IMR-90 (cell line): ENCODE results near the gene CGNL1. TPM values are rescaled to one million over a fixed set of nuclear protein-coding genes. Genes with fewer than 3 reads are reported as not detected.
A peak's percentile ranks its signal among the peaks of the same experiment; 100 is the strongest.

Experiments used
- ATAC-seq: fragments of 200-7000 bp; cut with Tn5 transposase; 2 replicates; pipeline ENCODE4 v1.9.1; 2020; ENCODE audit warnings: low read depth, mild to moderate bottlenecking, moderate library complexity
- BruUV-seq: library from RNA; stranded (reverse); fragments of 400-500 nt; replicated peaks from 2 replicates; lab custom pipeline; 2021; lab: Mats Ljungman, UMichigan
- CTCF ChIA-PET: fragments of 300-600 bp; formaldehyde crosslinking; extraction: SDS; loops from one replicate; lab custom pipeline; 2021; ENCODE audit warnings: antibody characterized with exemption; lab: Yijun Ruan, JAX
- POLR2A ChIA-PET: fragments of 300-600 bp; sonication (Branson Sonifier 250); formaldehyde crosslinking; loops from one replicate; lab custom pipeline; 2022; ENCODE audit warnings: antibody characterized with exemption; ENCODE audit not compliant: unreplicated experiment; lab: Charles Lee
- DNase-seq: peaks from one replicate; pipeline ENCODE4 v3.0.0; 2013
- H2AFZ ChIP-seq: replicated peaks from 2 replicates; pipeline ENCODE3; 2013; ENCODE audit warnings: low read length, mild to moderate bottlenecking; ENCODE audit not compliant: poor library complexity
- H2AK5ac ChIP-seq: 2 replicates; pipeline ENCODE4 v1.6.1; 2013; ENCODE audit warnings: low read depth, low read length, inconsistent platforms
- H2AK9ac ChIP-seq: replicated peaks from 2 replicates; pipeline ENCODE3; 2013; ENCODE audit warnings: mild to moderate bottlenecking, low read depth, low read length, moderate library complexity; ENCODE audit not compliant: poor library complexity
- H2BK120ac ChIP-seq: 2 replicates; pipeline ENCODE4 v1.6.1; 2013; ENCODE audit warnings: low read depth, low read length, inconsistent platforms
- H2BK15ac ChIP-seq: 3 replicates; pipeline ENCODE4 v1.6.1; 2013; ENCODE audit warnings: low read depth, low read length, inconsistent platforms
- H2BK20ac ChIP-seq: 2 replicates; pipeline ENCODE4 v1.6.1; 2013; ENCODE audit warnings: low read depth, mild to moderate bottlenecking, inconsistent platforms, low read length, moderate library complexity
- H2BK5ac ChIP-seq: 2 replicates; pipeline ENCODE4 v1.6.1; 2013; ENCODE audit warnings: mild to moderate bottlenecking, low read depth, low read length, inconsistent platforms; ENCODE audit not compliant: poor library complexity, severe bottlenecking
- H3K14ac ChIP-seq: replicated peaks from 2 replicates; pipeline ENCODE4 v1.6.1; 2013; ENCODE audit warnings: low read depth, low read length, inconsistent platforms
- H3K18ac ChIP-seq: 2 replicates; pipeline ENCODE4 v1.6.1; 2013; ENCODE audit warnings: low read depth, low read length, control low read depth
- H3K23ac ChIP-seq: 2 replicates; pipeline ENCODE4 v1.6.1; 2013; ENCODE audit warnings: low read depth, low read length, inconsistent platforms
- H3K27ac ChIP-seq: 2 replicates; pipeline ENCODE4 v1.5.1; 2013; ENCODE audit warnings: mild to moderate bottlenecking, control low read depth, low read length; ENCODE audit not compliant: insufficient read depth
- H3K27me3 ChIP-seq: 2 replicates; pipeline ENCODE4 v1.6.1; 2013; ENCODE audit warnings: low read length; ENCODE audit not compliant: control insufficient read depth, insufficient read depth
- H3K36me3 ChIP-seq: 2 replicates; pipeline ENCODE4 v1.6.1; 2013; ENCODE audit warnings: low read length, mixed read lengths; ENCODE audit not compliant: control insufficient read depth, insufficient read depth
- H3K4ac ChIP-seq: 2 replicates; pipeline ENCODE4 v1.6.1; 2013; ENCODE audit warnings: low read depth, low read length, inconsistent platforms
- H3K4me1 ChIP-seq: 2 replicates; pipeline ENCODE4 v1.6.1; 2013; ENCODE audit warnings: low read length, mixed read lengths; ENCODE audit not compliant: control insufficient read depth, insufficient read depth
- H3K4me2 ChIP-seq: 2 replicates; pipeline ENCODE4 v1.6.1; 2013; ENCODE audit warnings: low read depth, mild to moderate bottlenecking, control low read depth, low read length, moderate library complexity
- H3K4me3 ChIP-seq: 2 replicates; pipeline ENCODE4 v1.5.1; 2013; ENCODE audit warnings: low read depth, mild to moderate bottlenecking, control low read depth, low read length, moderate library complexity; ENCODE audit not compliant: insufficient read depth
- H3K56ac ChIP-seq: 2 replicates; pipeline ENCODE4 v1.6.1; 2013; ENCODE audit warnings: low read length, inconsistent platforms; ENCODE audit not compliant: insufficient read depth; ENCODE audit errors: extremely low read depth
- H3K79me1 ChIP-seq, 2 experiments: 2 replicates each; pipeline ENCODE4 v1.6.1; 2013; ENCODE audit warnings: low read length in 2 of 2, inconsistent platforms in 1 of 2, low read depth in 1 of 2
- H3K9ac ChIP-seq: 2 replicates; pipeline ENCODE4 v1.6.1; 2013; ENCODE audit warnings: low read depth, low read length, control low read depth
- H3K9me1 ChIP-seq: 2 replicates; pipeline ENCODE4 v1.6.1; 2013; ENCODE audit warnings: low read length, inconsistent platforms; ENCODE audit not compliant: insufficient read depth
- H3K9me3 ChIP-seq: 2 replicates; pipeline ENCODE4 v1.6.1; 2013; ENCODE audit warnings: low read length; ENCODE audit not compliant: control insufficient read depth, insufficient read depth
- H4K20me1 ChIP-seq: 2 replicates; pipeline ENCODE4 v1.6.1; 2013; ENCODE audit warnings: low read length, inconsistent platforms; ENCODE audit not compliant: insufficient read depth
- H4K5ac ChIP-seq: 2 replicates; pipeline ENCODE4 v1.6.1; 2013; ENCODE audit warnings: mild to moderate bottlenecking, low read depth, low read length, control low read depth
- H4K8ac ChIP-seq, 2 experiments: 2 replicates each; pipeline ENCODE4 v1.6.1; 2013; ENCODE audit warnings: low read depth in 2 of 2, low read length in 2 of 2, control low read depth in 1 of 2, inconsistent platforms in 1 of 2
- H4K91ac ChIP-seq: 2 replicates; pipeline ENCODE4 v1.6.1; 2013; ENCODE audit warnings: low read depth, low read length, inconsistent platforms; ENCODE audit not compliant: insufficient read depth
- RAD21 ChIP-seq: IDR thresholded peaks from 2 replicates; pipeline ENCODE4 v1.6.1; 2012; ENCODE audit warnings: low read length, improper control_type of control experiment
- RCOR1 ChIP-seq: IDR thresholded peaks from 2 replicates; pipeline ENCODE4 v1.6.1; 2012; ENCODE audit warnings: mild to moderate bottlenecking, low read length, improper control_type of control experiment; ENCODE audit not compliant: insufficient replicate concordance
- WGBS, 2 experiments: methylation state at CpG; one replicate each; pipeline versions ENCODE4 v1.1.5 to v1.1.7; 2013; ENCODE audit warnings: missing lambda C conversion rate in 2 of 2; ENCODE audit not compliant: insufficient read length in 1 of 2; ENCODE audit errors: extremely low coverage in 2 of 2; 5-methylcytosine and 5-hydroxymethylcytosine counted together
- dilution Hi-C: fragments of 300-500 bp; cut with HindIII; formaldehyde crosslinking; loops from one replicate; pipeline ENCODE4 v1.14.3; 2018; ENCODE audit warnings: low sequenced_read_pairs; ENCODE audit not compliant: unreplicated experiment
- in situ Hi-C: fragments of 300-500 bp; cut with MboI; formaldehyde crosslinking; loops from 3 replicates; pipeline ENCODE4 v1.14.3; 2019; ENCODE audit warnings: low sequenced_read_pairs, inconsistent platforms, mixed read lengths
- intact Hi-C: fragments of 100-400 bp; cut with micrococcal nuclease; formaldehyde crosslinking; loops from 2 replicates; pipeline ENCODE4 v1.10.0; 2022
- polyA plus RNA-seq, 3 experiments: library from polyadenylated mRNA; depleted of rRNA; stranded (reverse); fragments of >200 nt; gene quantifications; 2 replicates each; pipeline ENCODE4 v1.2.3, GENCODE V29; 2012; ENCODE audit warnings: low replicate concordance in 1 of 3
- total RNA-seq: library from RNA; depleted of rRNA; stranded (reverse); fragments of >200 nt; gene quantifications from 2 replicates; pipeline ENCODE4 v1.2.3, GENCODE V29; 2012
- TF ChIP-seq, protein P1 (sequence below): conservative IDR thresholded peaks from 2 replicates; pipeline ENCODE4 v1.5.1; 2012; ENCODE audit warnings: mild to moderate bottlenecking, low read depth, low read length, improper control_type of control experiment

The CGNL1 gene
- total and polyA plus RNA-seq, 2 of the 4 experiments (the other 2 are of a cell fraction) = 0.07 to 0.18 TPM

DNA sequence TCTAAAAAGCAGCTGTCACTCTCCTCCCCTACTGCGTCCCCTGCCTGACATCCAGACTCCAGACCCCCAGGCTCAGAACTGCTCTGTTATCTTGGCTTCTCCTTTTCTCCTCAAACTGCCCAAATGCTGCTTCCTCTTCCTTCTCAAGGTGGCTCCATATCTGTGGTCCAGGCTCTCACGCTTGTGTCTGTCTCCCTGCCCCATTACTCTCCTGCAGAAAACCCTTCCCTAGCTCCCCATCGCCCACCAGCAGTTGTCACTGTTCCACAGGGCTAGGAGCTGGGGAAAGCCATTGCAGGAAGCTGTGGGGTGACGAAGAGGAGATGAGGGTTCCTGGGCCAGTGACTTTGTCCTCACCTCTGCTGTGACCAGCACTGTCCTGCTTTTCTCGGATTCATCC is 30.7 kb upstream of the CGNL1 start:
- Histone ChIP-seq H3K79me1 (no peaks in the 10 kb centered on the region), H3K4me2 (no peak overlapping the region), H2AK5ac (no peak overlapping the region), H3K14ac (no peak overlapping the region), H3K27me3 (peaks cover 5% of the 10 kb centered on the region; the same call in 1 of the 2 replicates), H4K5ac (no peak overlapping the region), H3K36me3 (no peaks in the 10 kb centered on the region), H3K4me3 (no peak overlapping the region), H2AK9ac (peak overlapping the region; percentile 40), H2BK15ac (no peak overlapping the region), H3K27ac (no peak overlapping the region), H3K4ac (no peak overlapping the region), H3K4me1 (no peaks in the 10 kb centered on the region), H4K91ac (no peak overlapping the region), H3K56ac (no peak overlapping the region), H3K9ac (no peak overlapping the region), H2AFZ (no peak overlapping the region), H3K23ac (no peak overlapping the region), H3K9me1 (no peaks in the 10 kb centered on the region), H2BK20ac (no peak overlapping the region), H2BK5ac (no peak overlapping the region), H3K9me3 (peaks cover 3% of the 10 kb centered on the region; the same call in 1 of the 2 replicates), H3K18ac (no peak overlapping the region), H2BK120ac (no peak overlapping the region), H4K20me1 (no peaks in the 10 kb centered on the region), H4K8ac (no peak overlapping the region)
- ATAC-seq (no peak), DNase-seq (no peak)
- dilution Hi-C loops = loop anchor here (25.0 kb wide), 1 partner anchor 192 kb away; no protein-coding TSS in a partner anchor
- TF ChIP-seq, protein P1, sequence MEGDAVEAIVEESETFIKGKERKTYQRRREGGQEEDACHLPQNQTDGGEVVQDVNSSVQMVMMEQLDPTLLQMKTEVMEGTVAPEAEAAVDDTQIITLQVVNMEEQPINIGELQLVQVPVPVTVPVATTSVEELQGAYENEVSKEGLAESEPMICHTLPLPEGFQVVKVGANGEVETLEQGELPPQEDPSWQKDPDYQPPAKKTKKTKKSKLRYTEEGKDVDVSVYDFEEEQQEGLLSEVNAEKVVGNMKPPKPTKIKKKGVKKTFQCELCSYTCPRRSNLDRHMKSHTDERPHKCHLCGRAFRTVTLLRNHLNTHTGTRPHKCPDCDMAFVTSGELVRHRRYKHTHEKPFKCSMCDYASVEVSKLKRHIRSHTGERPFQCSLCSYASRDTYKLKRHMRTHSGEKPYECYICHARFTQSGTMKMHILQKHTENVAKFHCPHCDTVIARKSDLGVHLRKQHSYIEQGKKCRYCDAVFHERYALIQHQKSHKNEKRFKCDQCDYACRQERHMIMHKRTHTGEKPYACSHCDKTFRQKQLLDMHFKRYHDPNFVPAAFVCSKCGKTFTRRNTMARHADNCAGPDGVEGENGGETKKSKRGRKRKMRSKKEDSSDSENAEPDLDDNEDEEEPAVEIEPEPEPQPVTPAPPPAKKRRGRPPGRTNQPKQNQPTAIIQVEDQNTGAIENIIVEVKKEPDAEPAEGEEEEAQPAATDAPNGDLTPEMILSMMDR = 0 out of 2 replicates have a peak, but pooled peaks have one; percentile 18
- peak; percentile 27; the same call in 1 of the 2 replicates for TF ChIP-seq RAD21
- no peak for TF ChIP-seq RCOR1
- no TSS peak for BruUV-seq
- 80% methylated on average over 2 of the region's 5 CpGs; no CpG with 5 or more reads in 1 of the 2 experiments for WGBS, 2 experiments
- CTCF ChIA-PET = interaction anchor here (0.6 to 4.6 kb wide), 4 partner anchors 95 to 196 kb away, joined by 3 to 29 read pairs (median 3); no protein-coding TSS in a partner anchor
- in situ Hi-C loops = no loop called here
- POLR2A ChIA-PET = no interaction called here
- intact Hi-C loops = loop anchor here (10.0 kb wide), 1 partner anchor 519 kb away; no protein-coding TSS in a partner anchor
